ENCODE data around the gene SHB. TPM values are rescaled to one million over a fixed set of nuclear protein-coding genes. Genes with fewer than 3 reads are reported as not detected.

Gene SHB
- total and polyA plus RNA-seq, 2 of the 8 experiments (the other 6 are each of a cell fraction or from before 2014, with no cell fraction given), result 4.1 to 12.6 TPM

- FAIRE-seq (no peak), DNase-seq (ENCODE audit: low read depth in 1 of 2, low spot score in 2 of 2) (no peak)
- Histone ChIP-seq H4K91ac (replicated peaks; ENCODE audit: insufficient read length, low read length) (no peak overlapping the region), H2BK120ac (replicated peaks; ENCODE audit: low read depth, low read length) (no peak overlapping the region), H3K79me2 (ENCODE audit: control insufficient read depth in 1 of 2, insufficient read depth in 2 of 2, low read length in 2 of 2) (peaks cover 3 to 58% of the 10 kb centered on the region in 2 experiments; a peak in 3 of 4 replicates), H2BK5ac (ENCODE audit: low read depth, low read length) (no peak overlapping the region), H3K4ac (replicated peaks; ENCODE audit: insufficient read length, low read depth, low read length) (peak overlapping the region; percentile 25), H2AFZ (ENCODE audit: low read length) (no peak overlapping the region), H4K8ac (ENCODE audit: extremely low read depth, insufficient read depth, low read length) (no peak overlapping the region), H3K4me2 (ENCODE audit: insufficient read depth in 1 of 2, low read depth in 2 of 2, low read length in 2 of 2) (peak overlapping the region; percentile 97 to 100; a peak in 3 of 4 replicates), H4K20me1 (replicated peaks in 1 of 2; ENCODE audit: control insufficient read depth in 1 of 2, insufficient read depth in 2 of 2, low read length in 2 of 2) (peaks cover 9 to 23% of the 10 kb centered on the region in 2 experiments), H3K27ac (ENCODE audit: low read depth, low read length) (no peak overlapping the region), H3K56ac (replicated peaks; ENCODE audit: insufficient read length, low read depth, low read length) (no peak overlapping the region), H3K18ac (ENCODE audit: extremely low read depth, low read length) (no peak overlapping the region), H2BK15ac (ENCODE audit: low read length) (no peak overlapping the region), H2BK12ac (ENCODE audit: low read depth, low read length) (0 out of 2 replicates have a peak overlapping the region, but pooled peaks have one; percentile 1), H3K9me3 (ENCODE audit: insufficient read depth in 2 of 2, low read depth in 1 of 2, low read length in 1 of 2) (no peaks in the 10 kb centered on the region), H2BK20ac (ENCODE audit: low read length) (no peak overlapping the region), H3K14ac (ENCODE audit: insufficient read length) (no peak overlapping the region), H3K36me3 (ENCODE audit: control insufficient read depth in 2 of 4, insufficient read depth in 4 of 4, low read length in 3 of 4) (no peaks in the 10 kb centered on the region), H3K9ac (replicated peaks in 1 of 4; ENCODE audit: extremely low read depth in 1 of 4, low read depth in 3 of 4, low read length in 3 of 4) (no peak overlapping the region), H3K23me2 (ENCODE audit: low read depth, low read length) (peaks cover 18% of the 10 kb centered on the region), H3K4me3 (ENCODE audit: extremely low read depth in 1 of 4, insufficient read depth in 2 of 4, low read depth in 3 of 4, low read length in 4 of 4) (peak overlapping the region in 1 of 4 experiments; percentile 86; a peak in 1 of 8 replicates), H3K4me1 (replicated peaks in 1 of 4; ENCODE audit: control insufficient read depth in 3 of 4, insufficient read depth in 4 of 4, low read length in 3 of 4) (peaks cover 3 to 44% (median 28%) of the 10 kb centered on the region in 4 experiments), H2AK5ac (ENCODE audit: low read depth, low read length) (no peak overlapping the region), H4K5ac (ENCODE audit: insufficient read length, low read depth, low read length) (no peak overlapping the region), H3K27me3 (replicated peaks in 1 of 4; ENCODE audit: control insufficient read depth in 3 of 4, extremely low read depth in 1 of 4, insufficient read depth in 3 of 4, low read length in 3 of 4) (peaks cover 0 to 16% (median 12%) of the 10 kb centered on the region in 4 experiments; a peak in 5 of 7 replicates), H3K23ac (ENCODE audit: insufficient read length) (no peak overlapping the region), H3K79me1 (ENCODE audit: low read depth, low read length) (peaks cover 12% of the 10 kb centered on the region)
- CTCF ChIA-PET (ENCODE audit: partially characterized antibody), result interaction anchor here (1.0 to 2.4 kb wide), 9 partner anchors 7 to 96 kb away, joined by 4 to 16 read pairs (median 9); no protein-coding TSS in a partner anchor
- WGBS, 2 experiments (ENCODE audit: extremely low coverage in 1 of 2, insufficient coverage in 1 of 2, insufficient read length in 1 of 2, insufficient replicate concordance in 2 of 2, low coverage in 1 of 2, low lambda C conversion rate in 2 of 2, missing lambda C conversion rate in 1 of 2), result 72% methylated on average over 9 of the region's 9 CpGs; no CpG with 5 or more reads in 1 of the 2 experiments
- POLR2A ChIA-PET (ENCODE audit: partially characterized antibody), result no interaction called here
- TF ChIP-seq EZH2 (IDR thresholded peaks at IDR 0.05; ENCODE audit: low read depth, low read length, severe bottlenecking), result no peak
Measured at GRCh38 chr9:38065369-38066075, 3.5 kb downstream of the SHB start.
